ENCODE measurements around the gene BBS7. TPM values are rescaled to one million over a fixed set of nuclear protein-coding genes. Genes with fewer than 3 reads are reported as not detected.
A peak's percentile ranks its signal among the peaks of the same experiment; 100 is the strongest.

Gene BBS7
- total RNA-seq, 1 donor = 29.4 TPM

DNA sequence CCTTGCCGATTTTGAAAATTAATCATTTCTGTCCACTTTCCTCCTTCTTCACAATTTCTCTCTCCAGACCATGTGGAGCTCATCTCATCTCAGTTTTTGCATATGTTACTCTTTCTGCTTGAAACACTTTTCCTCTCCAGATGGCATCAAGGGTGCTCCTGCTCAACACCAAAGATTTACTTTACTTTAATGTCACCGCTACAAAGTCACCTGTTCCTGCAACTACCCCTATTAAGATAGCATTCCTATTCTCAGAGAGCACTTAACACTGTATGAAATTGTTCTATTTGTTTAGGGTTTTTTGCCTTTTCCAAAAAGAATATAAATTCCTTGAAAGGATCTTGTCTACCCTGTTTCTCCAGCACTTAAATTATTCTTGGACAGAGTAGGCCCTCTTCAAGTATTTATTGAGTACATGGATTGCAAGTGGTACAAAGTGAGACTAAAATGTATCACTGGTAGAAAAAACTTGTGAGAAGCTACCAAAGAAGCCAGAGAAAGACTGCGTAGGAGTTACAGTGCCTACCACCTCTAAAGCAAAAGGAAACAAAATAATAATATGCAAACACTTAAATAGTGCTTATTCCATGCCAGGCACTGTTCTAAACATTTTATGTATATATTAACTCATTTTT is 70.3 kb downstream of the BBS7 start:
- no peak overlapping the region for H3K4me3 ChIP-seq (ENCODE audit: low read depth, low read length)
- no peak for DNase-seq (ENCODE audit: low read depth)
- TF ChIP-seq, protein P1, sequence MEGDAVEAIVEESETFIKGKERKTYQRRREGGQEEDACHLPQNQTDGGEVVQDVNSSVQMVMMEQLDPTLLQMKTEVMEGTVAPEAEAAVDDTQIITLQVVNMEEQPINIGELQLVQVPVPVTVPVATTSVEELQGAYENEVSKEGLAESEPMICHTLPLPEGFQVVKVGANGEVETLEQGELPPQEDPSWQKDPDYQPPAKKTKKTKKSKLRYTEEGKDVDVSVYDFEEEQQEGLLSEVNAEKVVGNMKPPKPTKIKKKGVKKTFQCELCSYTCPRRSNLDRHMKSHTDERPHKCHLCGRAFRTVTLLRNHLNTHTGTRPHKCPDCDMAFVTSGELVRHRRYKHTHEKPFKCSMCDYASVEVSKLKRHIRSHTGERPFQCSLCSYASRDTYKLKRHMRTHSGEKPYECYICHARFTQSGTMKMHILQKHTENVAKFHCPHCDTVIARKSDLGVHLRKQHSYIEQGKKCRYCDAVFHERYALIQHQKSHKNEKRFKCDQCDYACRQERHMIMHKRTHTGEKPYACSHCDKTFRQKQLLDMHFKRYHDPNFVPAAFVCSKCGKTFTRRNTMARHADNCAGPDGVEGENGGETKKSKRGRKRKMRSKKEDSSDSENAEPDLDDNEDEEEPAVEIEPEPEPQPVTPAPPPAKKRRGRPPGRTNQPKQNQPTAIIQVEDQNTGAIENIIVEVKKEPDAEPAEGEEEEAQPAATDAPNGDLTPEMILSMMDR (IDR thresholded peaks at IDR 0.05; ENCODE audit: insufficient read depth, low read depth, low read length) = no peak

DNA sequence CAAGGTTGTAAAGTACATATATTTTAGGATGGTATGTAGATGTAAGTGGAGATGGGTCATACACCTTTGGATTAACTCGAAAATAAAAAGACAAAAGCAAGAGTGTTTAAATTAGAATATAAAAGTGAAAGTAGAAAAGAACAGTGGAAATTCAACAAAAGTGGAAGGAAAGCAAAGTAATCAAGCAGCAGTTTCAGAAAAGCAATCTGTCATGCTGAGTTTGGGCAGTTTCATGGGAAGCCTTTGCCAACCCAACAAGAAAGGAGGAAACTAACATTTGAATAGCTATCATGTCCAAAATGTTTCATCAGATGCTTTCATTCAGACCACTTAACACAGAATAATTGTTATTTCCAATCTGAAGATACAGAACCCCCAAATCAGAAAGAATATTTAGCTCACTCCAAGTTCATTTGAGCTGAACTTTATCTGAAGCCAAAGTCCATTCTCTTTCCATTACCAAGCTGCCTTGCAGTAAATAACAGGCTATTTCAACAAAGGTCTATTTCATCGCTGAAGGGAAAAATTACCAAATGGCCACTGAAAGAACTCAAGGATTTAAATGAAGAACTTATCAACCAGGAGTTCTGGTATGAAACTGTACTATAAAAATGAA is 71.0 kb downstream of the BBS7 start:
- no peak for DNase-seq (ENCODE audit: low read depth)
- TF ChIP-seq, protein P1 (IDR thresholded peaks at IDR 0.05; ENCODE audit: insufficient read depth, low read depth, low read length) = no peak
- no peak overlapping the region for H3K4me3 ChIP-seq (ENCODE audit: low read depth, low read length)

DNA sequence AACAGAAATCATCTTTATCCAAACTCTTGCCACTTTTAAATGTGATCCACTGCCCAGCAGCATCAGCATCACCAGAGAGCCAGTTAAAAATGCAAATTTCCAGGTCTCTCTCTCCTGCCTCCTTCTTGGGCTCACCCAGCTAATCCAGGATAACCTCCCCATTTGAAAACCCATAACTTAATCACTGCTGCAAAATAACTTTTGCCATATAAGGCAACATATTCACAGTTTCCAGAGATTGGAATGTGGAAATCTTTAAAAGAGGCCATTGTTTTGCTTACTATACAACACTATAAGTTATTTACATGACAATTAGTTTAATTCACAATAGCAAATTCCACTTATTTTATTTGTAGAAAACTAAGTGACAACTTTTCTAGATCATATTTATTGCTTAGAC is 74.0 kb downstream of the BBS7 start:
- no peak overlapping the region for H3K4me3 ChIP-seq (ENCODE audit: low read depth, low read length)
- no peak for DNase-seq (ENCODE audit: low read depth)
- TF ChIP-seq, protein P1 (IDR thresholded peaks at IDR 0.05; ENCODE audit: insufficient read depth, low read depth, low read length) = no peak

DNA sequence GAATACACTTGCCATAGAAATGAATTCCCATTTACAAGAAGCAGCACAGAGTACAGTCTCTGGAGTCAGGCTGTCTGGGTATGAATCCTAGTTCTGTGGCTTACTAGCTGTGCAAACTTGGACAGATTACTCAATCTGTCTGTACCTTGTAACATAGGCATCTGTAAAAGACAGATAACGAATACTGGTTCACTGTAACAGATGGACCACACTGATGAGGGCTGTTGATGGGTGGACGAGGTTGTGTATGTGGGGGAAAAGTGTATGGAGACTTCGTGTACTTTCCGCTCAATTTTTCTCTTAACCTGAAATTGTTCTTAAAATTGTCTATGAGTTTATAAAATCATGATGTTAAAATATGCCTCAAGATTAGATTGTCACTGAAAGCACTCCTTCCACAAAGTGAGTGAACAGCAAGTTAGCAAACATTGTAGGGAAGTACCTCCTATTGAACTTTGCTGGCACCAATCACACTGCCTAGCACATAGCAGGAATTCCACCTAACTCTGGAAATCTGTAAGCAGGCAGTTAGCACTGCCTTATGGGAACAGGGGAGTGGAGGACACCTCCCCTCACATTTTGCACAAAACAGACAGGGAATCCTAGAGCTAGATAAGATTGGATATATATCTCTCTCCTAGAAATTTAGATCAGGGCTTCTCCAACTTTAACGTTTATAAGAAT is 75.6 kb downstream of the BBS7 start:
- TF ChIP-seq, protein P1 (IDR thresholded peaks at IDR 0.05; ENCODE audit: insufficient read depth, low read depth, low read length) = no peak
- DNase-seq (ENCODE audit: low read depth) = no peak

DNA sequence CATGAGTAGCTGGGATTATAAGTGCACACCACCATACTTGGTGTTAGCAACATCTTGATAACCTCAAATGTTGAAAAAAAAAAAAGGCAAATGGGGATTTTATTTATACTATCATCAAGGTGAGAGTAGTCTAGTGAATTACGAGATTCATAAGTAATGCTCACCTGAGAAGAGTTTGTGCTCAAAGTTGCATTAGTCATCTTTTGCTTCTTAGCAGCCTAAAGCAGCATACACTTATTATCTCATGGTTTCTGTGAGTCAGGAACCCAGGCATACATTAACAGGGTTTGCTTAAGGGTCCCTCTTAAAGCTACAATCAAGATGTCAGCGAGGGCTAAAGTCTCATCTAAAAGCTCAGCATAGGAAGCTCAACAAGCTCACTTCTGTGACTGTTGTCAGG is 77.3 kb downstream of the BBS7 start:
- no peak for DNase-seq (ENCODE audit: low read depth)
- no peak overlapping the region for H3K4me3 ChIP-seq (ENCODE audit: low read depth, low read length)
- TF ChIP-seq, protein P1 (IDR thresholded peaks at IDR 0.05; ENCODE audit: insufficient read depth, low read depth, low read length) = no peak

More for the DNA sequence above, 75.6 kb downstream of the BBS7 start:
- no peak overlapping the region for H3K4me3 ChIP-seq (ENCODE audit: low read depth, low read length)

DNA sequence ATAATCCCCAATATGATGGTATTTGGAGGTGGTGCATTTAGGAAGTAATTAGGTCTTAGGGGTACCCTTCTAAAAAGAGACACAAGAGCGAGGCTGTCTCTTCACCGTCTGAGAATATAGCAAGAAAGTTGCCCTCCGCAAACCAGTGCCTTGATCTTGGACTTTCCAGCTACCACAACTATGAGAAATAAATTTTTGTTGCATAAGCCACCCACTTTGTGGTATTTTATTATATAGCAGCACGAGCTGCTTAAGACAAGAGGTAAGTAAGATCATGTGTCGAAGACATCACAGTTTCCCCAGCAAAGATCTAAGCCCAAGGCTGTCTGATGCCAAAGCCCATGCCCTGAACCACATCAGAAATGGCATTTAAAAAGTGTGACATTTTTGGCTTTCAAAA is 78.8 kb downstream of the BBS7 start:
- DNase-seq (ENCODE audit: low read depth) = peak; percentile 68
- TF ChIP-seq, protein P1 (IDR thresholded peaks at IDR 0.05; ENCODE audit: insufficient read depth, low read depth, low read length) = no peak
- no peak overlapping the region for H3K4me3 ChIP-seq (ENCODE audit: low read depth, low read length)
